ENCODE results near the gene ARSG.
A peak's percentile ranks its signal among the peaks of the same experiment; 100 is the strongest.
"Not testable (repeated sequence)": the region's sequence is repeated elsewhere in the genome, so short reads cannot be mapped to it uniquely, and the experiment has no call there.

ARSG gene

DNA sequence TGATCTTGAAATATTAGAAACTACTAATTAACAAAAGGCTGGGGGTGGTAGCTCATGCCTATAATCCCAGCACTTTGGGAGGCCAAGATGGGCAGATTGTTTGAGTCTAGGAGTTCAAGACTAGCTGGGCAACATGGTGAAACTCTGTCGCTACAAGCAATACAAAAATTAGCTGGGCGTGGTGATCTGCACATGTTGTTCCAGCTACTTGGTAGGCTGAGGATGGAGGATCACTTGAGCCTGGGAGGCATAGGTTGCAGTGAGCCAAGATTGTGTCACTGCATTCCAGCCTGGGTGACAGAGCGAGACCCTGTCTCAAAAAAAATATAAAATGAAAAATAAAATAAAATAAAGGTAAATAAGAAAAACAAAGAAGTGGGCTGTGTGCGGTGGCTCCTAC, 66.6 kb downstream of the ARSG start:
- no peak overlapping the region for H3K27ac ChIP-seq
- TF ChIP-seq, protein P1, sequence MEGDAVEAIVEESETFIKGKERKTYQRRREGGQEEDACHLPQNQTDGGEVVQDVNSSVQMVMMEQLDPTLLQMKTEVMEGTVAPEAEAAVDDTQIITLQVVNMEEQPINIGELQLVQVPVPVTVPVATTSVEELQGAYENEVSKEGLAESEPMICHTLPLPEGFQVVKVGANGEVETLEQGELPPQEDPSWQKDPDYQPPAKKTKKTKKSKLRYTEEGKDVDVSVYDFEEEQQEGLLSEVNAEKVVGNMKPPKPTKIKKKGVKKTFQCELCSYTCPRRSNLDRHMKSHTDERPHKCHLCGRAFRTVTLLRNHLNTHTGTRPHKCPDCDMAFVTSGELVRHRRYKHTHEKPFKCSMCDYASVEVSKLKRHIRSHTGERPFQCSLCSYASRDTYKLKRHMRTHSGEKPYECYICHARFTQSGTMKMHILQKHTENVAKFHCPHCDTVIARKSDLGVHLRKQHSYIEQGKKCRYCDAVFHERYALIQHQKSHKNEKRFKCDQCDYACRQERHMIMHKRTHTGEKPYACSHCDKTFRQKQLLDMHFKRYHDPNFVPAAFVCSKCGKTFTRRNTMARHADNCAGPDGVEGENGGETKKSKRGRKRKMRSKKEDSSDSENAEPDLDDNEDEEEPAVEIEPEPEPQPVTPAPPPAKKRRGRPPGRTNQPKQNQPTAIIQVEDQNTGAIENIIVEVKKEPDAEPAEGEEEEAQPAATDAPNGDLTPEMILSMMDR (conservative IDR thresholded peaks at IDR 0.05) = no peak

DNA sequence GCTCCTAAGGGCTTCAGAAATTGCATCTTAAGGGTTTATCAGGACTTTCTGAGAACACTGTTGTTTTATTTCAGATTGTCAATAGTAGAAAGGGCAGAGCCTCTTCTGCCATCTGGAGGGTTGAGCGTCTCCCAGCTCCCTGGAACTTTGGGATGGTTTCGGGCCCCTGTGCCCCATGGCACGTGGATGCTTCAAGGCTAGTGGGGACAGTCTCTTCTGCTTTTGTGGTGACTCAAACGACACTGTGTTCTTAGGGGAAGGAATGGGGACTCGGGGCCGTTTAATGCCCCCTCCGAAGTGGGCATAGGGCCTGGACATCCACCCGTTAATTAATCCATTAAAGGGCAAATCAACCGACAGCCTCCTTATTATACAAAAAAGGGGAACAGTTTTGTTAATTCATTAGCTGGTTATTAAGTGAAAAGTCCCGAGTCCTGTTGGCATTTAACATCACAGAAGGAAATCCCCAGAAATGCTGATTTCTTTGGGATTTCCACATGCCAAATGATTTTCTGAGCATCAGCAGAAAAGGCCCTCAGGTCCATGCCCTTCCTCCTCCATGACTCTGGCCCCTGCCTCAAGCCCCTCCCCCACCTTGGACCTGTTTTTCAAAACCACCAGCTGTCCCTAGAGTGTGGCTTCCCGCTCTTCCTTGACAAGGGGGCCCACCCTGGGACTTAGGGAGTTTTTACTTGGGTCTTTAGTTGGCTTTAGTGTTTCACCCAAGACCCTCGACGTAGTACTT, 68.7 kb downstream of the ARSG start:
- TF ChIP-seq, protein P1 (conservative IDR thresholded peaks at IDR 0.05) = no peak
- no peak overlapping the region for H3K27ac ChIP-seq

DNA sequence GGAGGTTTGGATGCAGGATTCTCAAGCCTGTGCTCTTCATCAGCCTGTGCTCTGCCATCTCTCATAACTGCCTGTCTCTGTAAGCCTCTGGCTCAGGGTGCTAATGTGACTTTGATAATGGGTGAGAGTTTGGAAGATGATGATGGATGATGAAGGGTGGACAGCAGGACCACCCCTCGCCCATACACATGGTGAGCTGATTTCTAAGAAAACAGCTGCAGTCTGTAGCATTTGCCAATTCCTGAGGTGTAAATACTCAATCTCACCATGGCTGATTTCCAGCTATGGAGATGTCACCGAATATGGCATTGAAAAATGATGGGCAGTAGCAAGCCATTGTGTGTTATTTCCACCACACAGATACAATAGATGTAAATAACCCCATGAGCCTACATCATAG, 74.2 kb downstream of the ARSG start:
- no peak overlapping the region for H3K27ac ChIP-seq
- TF ChIP-seq, protein P1 (conservative IDR thresholded peaks at IDR 0.05) = no peak

DNA sequence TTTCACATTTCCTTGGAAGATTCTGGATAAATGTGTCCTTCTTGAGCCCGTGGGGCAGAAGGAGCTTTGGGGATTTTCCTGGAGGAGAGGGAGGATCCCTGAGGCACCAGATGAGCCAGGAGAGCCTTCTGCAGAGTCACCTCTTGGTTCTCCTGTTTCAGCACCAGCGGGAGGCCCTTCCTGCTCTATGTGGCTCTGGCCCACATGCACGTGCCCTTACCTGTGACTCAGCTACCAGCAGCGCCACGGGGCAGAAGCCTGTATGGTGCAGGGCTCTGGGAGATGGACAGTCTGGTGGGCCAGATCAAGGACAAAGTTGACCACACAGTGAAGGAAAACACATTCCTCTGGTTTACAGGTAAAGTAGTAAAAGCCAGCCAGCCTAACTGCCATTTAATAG, 77.1 kb downstream of the ARSG start:
- H3K27ac ChIP-seq = no peak overlapping the region
- TF ChIP-seq, protein P1 (conservative IDR thresholded peaks at IDR 0.05) = no peak

DNA sequence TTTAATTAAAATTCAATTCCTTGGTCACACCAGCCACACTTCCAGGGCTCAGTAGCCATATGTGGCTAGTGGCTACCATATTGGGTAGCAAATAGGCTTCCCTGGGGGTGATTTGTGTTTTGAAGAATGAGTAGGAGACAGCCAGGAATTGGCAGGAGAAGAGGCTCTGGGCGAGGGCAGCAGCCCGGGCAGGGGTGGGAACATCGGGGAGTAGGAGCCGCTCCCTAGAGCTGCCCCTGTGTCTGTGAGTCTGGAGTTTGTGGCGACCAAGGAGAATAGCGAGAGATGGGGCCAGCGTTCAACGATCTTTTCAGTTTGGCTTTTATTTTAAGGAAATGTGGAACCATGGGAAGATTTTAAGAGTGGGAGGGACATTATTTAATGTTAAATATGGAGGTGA, 84.3 kb downstream of the ARSG start:
- TF ChIP-seq, protein P1 (conservative IDR thresholded peaks at IDR 0.05) = no peak
- H3K27ac ChIP-seq = no peak overlapping the region

DNA sequence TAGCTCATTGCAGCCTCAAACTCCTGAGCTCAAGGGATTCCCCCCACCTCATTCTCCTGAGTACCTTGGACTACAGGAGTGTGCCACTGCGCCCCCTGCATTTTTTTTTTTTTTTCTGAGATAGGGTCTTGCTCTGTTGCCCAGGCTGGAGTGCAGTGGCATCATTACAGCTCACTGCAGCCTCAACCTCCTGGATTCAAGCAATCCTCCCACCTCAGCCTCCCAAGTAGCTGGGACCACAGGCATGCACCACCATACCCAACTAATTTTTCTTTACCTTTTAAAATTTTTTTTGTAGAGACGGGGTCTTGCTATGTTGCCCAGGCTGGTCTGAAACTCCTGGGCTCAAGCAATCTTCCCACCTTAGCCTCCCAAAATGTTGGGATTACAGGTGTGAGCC, 84.9 kb downstream of the ARSG start:
- H3K27ac ChIP-seq = not testable (repeated sequence)

DNA sequence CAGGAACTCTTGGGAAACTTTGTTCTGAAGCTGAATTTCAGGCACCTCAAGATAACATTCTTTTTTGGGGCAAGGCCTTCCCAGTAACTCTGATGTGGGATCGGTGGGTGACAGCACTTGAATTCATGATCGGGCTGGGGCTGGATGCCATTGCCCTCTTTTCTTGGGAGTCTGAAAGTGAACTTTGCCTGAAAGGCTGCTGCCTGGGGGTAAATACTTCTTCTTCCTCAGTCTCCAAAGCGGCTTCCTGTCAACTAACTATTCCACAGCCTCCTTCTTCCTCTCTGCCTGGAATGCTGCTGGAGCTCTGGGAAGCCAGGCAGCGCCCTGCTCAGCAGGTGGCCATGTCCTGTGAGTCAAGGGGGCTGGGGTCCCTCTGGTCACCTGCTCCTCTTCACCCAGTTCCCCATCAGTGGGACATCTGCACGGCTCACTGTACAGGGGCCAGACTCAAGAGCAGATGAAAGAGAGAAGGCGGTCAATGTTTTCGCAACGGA, 86.5 kb downstream of the ARSG start:
- TF ChIP-seq, protein P1 (conservative IDR thresholded peaks at IDR 0.05) = no peak
- peak overlapping the region; percentile 98 for H3K27ac ChIP-seq

Data from VCaP (cell line).